Panc1 (cell line): ENCODE measurements around the gene SHANK2.

Experiments
- POLR2AphosphoS5 ChIP-seq: IDR thresholded peaks from 2 replicates; pipeline ENCODE4 v1.6.1; 2012; ENCODE audit warnings: mild to moderate bottlenecking, low read depth, low read length, moderate library complexity
- SIN3A ChIP-seq: IDR thresholded peaks from 2 replicates; pipeline ENCODE4 v1.6.1; 2012; ENCODE audit warnings: low read depth, mild to moderate bottlenecking, low read length, moderate library complexity, borderline replicate concordance; ENCODE audit not compliant: insufficient read depth
- TCF7L2 ChIP-seq: IDR thresholded peaks from 2 replicates; pipeline ENCODE4 v1.6.1; 2011; ENCODE audit warnings: mild to moderate bottlenecking, low read depth, low read length, inconsistent platforms
- TF ChIP-seq, protein P1 (sequence below): fragments of 450-650 bp; IDR thresholded peaks from 2 replicates; pipeline ENCODE4 v1.5.1; 2017; ENCODE audit warnings: mild to moderate bottlenecking
- TF ChIP-seq, protein P2 (sequence below), 2 experiments: IDR thresholded peaks; 2 replicates each; pipeline ENCODE4 v1.6.1; 2011 to 2012; ENCODE audit warnings: low read depth in 2 of 2, control low read depth in 1 of 2, low read length in 1 of 2, mild to moderate bottlenecking in 1 of 2, moderate library complexity in 1 of 2; ENCODE audit not compliant: insufficient read depth in 1 of 2

DNA sequence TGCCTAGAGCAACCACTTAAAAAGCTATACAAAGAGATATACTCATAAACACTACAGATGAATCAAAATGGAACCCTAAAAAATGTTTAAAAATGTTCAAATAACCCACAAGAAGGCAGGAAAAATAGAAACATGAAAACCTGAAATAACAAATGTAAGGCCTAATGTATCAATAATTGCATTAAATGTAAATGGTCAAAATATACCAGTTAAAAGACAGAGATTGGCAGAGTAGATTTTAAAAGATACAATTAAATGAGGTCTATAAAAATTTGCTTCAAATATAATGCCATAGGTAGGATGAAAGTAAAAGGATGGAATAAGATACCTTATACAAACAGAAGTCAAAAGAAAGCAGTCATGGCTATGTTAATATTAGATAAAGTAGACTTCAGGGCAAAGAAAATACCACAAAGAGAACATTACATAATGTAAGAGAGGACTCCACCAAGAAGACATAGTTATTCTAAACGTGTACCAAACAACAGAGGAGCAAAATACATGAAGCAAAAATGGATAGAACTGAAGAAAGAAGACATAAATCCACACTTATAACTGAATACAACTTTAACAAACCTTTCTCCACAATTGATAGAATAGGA is 25.2 kb downstream of the SHANK2 start:
- TF ChIP-seq, protein P1, sequence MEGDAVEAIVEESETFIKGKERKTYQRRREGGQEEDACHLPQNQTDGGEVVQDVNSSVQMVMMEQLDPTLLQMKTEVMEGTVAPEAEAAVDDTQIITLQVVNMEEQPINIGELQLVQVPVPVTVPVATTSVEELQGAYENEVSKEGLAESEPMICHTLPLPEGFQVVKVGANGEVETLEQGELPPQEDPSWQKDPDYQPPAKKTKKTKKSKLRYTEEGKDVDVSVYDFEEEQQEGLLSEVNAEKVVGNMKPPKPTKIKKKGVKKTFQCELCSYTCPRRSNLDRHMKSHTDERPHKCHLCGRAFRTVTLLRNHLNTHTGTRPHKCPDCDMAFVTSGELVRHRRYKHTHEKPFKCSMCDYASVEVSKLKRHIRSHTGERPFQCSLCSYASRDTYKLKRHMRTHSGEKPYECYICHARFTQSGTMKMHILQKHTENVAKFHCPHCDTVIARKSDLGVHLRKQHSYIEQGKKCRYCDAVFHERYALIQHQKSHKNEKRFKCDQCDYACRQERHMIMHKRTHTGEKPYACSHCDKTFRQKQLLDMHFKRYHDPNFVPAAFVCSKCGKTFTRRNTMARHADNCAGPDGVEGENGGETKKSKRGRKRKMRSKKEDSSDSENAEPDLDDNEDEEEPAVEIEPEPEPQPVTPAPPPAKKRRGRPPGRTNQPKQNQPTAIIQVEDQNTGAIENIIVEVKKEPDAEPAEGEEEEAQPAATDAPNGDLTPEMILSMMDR: no peak
- TF ChIP-seq, protein P2, sequence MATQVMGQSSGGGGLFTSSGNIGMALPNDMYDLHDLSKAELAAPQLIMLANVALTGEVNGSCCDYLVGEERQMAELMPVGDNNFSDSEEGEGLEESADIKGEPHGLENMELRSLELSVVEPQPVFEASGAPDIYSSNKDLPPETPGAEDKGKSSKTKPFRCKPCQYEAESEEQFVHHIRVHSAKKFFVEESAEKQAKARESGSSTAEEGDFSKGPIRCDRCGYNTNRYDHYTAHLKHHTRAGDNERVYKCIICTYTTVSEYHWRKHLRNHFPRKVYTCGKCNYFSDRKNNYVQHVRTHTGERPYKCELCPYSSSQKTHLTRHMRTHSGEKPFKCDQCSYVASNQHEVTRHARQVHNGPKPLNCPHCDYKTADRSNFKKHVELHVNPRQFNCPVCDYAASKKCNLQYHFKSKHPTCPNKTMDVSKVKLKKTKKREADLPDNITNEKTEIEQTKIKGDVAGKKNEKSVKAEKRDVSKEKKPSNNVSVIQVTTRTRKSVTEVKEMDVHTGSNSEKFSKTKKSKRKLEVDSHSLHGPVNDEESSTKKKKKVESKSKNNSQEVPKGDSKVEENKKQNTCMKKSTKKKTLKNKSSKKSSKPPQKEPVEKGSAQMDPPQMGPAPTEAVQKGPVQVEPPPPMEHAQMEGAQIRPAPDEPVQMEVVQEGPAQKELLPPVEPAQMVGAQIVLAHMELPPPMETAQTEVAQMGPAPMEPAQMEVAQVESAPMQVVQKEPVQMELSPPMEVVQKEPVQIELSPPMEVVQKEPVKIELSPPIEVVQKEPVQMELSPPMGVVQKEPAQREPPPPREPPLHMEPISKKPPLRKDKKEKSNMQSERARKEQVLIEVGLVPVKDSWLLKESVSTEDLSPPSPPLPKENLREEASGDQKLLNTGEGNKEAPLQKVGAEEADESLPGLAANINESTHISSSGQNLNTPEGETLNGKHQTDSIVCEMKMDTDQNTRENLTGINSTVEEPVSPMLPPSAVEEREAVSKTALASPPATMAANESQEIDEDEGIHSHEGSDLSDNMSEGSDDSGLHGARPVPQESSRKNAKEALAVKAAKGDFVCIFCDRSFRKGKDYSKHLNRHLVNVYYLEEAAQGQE (IDR thresholded peaks at IDR 0.05; ENCODE audit: insufficient read depth in 1 of 2, low read depth in 2 of 2, low read length in 1 of 2): no peak
- TF ChIP-seq POLR2AphosphoS5 (no peak), TCF7L2 (no peak), SIN3A (no peak)
